HEK293 (cell line): ENCODE measurements around the gene PDZD4.

Experiments
- CTCF ChIA-PET: fragments of 350-600 bp; formaldehyde crosslinking; extraction: SDS; loops from one replicate; lab custom pipeline; 2021; ENCODE audit warnings: antibody characterized with exemption; lab: Yijun Ruan, JAX
- POLR2A ChIA-PET: fragments of 300-600 bp; formaldehyde crosslinking; extraction: SDS; loops from one replicate; lab custom pipeline; 2020; ENCODE audit warnings: antibody characterized with exemption, inconsistent platforms; lab: Yijun Ruan, JAX
- H3K27ac ChIP-seq: fragments of 200-500 bp; sonication (Bioruptor generic); 2 replicates; pipeline ENCODE4 v1.5.1; 2014; ENCODE audit warnings: low read depth, low read length, control low read depth, inconsistent platforms; ENCODE audit errors: extremely low read depth
- H3K36me3 ChIP-seq, 2 experiments: fragments of 200-500 bp in 1 of 2; sonication (Bioruptor generic) in 1 of 2; 1 replicate in 1 of 2; 2 replicates in 1 of 2; pipeline ENCODE4 v1.5.1; 2014 to 2017; ENCODE audit warnings: inconsistent platforms in 2 of 2, low read length in 2 of 2; ENCODE audit not compliant: control insufficient read depth in 2 of 2, insufficient read depth in 1 of 2
- H3K4me1 ChIP-seq: fragments of 200-500 bp; sonication (Bioruptor generic); 2 replicates; pipeline ENCODE4 v1.5.1; 2014; ENCODE audit warnings: mild to moderate bottlenecking, low read length, inconsistent platforms; ENCODE audit not compliant: control insufficient read depth, insufficient read depth
- H3K4me3 ChIP-seq: 2 replicates; pipeline ENCODE4 v1.5.1; 2011; ENCODE audit warnings: low read depth, mild to moderate bottlenecking, control low read depth, low read length, moderate library complexity
- H3K9me3 ChIP-seq: fragments of 200-500 bp; sonication (Bioruptor generic); 2 replicates; pipeline ENCODE4 v1.5.1; 2014; ENCODE audit warnings: low read depth, low read length, inconsistent platforms; ENCODE audit not compliant: control insufficient read depth, insufficient read depth
- GLI2 ChIP-seq: fragments of 450-650 bp; formaldehyde crosslinking; IDR thresholded peaks from 2 replicates; pipeline ENCODE4; 2017; ENCODE audit warnings: missing biosample characterization, missing genetic modification characterization, low read depth, borderline replicate concordance
- GLIS1 ChIP-seq: fragments of 450-650 bp; formaldehyde crosslinking; IDR thresholded peaks from 2 replicates; pipeline ENCODE4 v1.5.1; 2016; ENCODE audit warnings: missing biosample characterization, missing genetic modification characterization
- GLIS2 ChIP-seq: fragments of 450-650 bp; formaldehyde crosslinking; IDR thresholded peaks from 2 replicates; pipeline ENCODE4 v1.5.1; 2016; ENCODE audit warnings: missing biosample characterization, missing genetic modification characterization
- KLF1 ChIP-seq: fragments of 450-650 bp; formaldehyde crosslinking; IDR thresholded peaks from 2 replicates; pipeline ENCODE4 v1.5.1; 2016; ENCODE audit warnings: missing biosample characterization, missing genetic modification characterization
- KLF7 ChIP-seq: fragments of 450-650 bp; formaldehyde crosslinking; IDR thresholded peaks from 2 replicates; pipeline ENCODE4 v1.5.1; 2016; ENCODE audit warnings: missing biosample characterization, missing genetic modification characterization, borderline replicate concordance
- TRIM28 ChIP-seq: IDR thresholded peaks from 2 replicates; pipeline ENCODE4 v1.6.1; 2011; ENCODE audit warnings: low read length, control low read depth, borderline replicate concordance
- ZBTB8A ChIP-seq: fragments of 450-650 bp; formaldehyde crosslinking; IDR thresholded peaks from 2 replicates; pipeline ENCODE4 v1.5.1; 2016; ENCODE audit warnings: missing biosample characterization, missing genetic modification characterization
- ZIC2 ChIP-seq: fragments of 450-650 bp; formaldehyde crosslinking; IDR thresholded peaks from 2 replicates; pipeline ENCODE4 v1.5.1; 2016; ENCODE audit warnings: missing biosample characterization, missing genetic modification characterization
- ZNF335 ChIP-seq: fragments of 450-650 bp; formaldehyde crosslinking; conservative IDR thresholded peaks from 2 replicates; pipeline ENCODE4 v1.5.1; 2016; ENCODE audit warnings: missing biosample characterization, missing genetic modification characterization
- ZNF37A ChIP-seq: fragments of 450-650 bp; IDR thresholded peaks from 2 replicates; pipeline ENCODE4 v1.5.1; 2018; ENCODE audit warnings: missing biosample characterization, missing genetic modification characterization
- ZNF561 ChIP-seq: fragments of 450-650 bp; IDR thresholded peaks from 2 replicates; pipeline ENCODE4 v1.5.1; 2018; ENCODE audit warnings: missing biosample characterization, missing genetic modification characterization, borderline replicate concordance
- ZNF768 ChIP-seq: fragments of 450-650 bp; formaldehyde crosslinking; IDR thresholded peaks from 2 replicates; pipeline ENCODE4 v1.5.1; 2018; ENCODE audit warnings: missing biosample characterization, mild to moderate bottlenecking, missing genetic modification characterization
- TF ChIP-seq, protein P1 (sequence below): fragments of 450-650 bp; formaldehyde crosslinking; IDR thresholded peaks from 2 replicates; pipeline ENCODE4 v1.5.1; 2016; ENCODE audit warnings: missing biosample characterization, missing genetic modification characterization, borderline replicate concordance
- TF ChIP-seq, protein P2 (sequence below): fragments of 450-650 bp; formaldehyde crosslinking; IDR thresholded peaks from 2 replicates; pipeline ENCODE4 v1.5.1; 2016; ENCODE audit warnings: missing biosample characterization, missing genetic modification characterization, borderline replicate concordance
- TF ChIP-seq, protein P3 (sequence below): fragments of 450-650 bp; formaldehyde crosslinking; optimal IDR thresholded peaks from 2 replicates; pipeline ENCODE3; 2016; ENCODE audit warnings: missing biosample characterization, mild to moderate bottlenecking, missing genetic modification characterization
- TF ChIP-seq, protein P4 (sequence below): fragments of 450-650 bp; formaldehyde crosslinking; IDR thresholded peaks from 2 replicates; pipeline ENCODE4 v1.5.1; 2016; ENCODE audit warnings: missing biosample characterization, missing genetic modification characterization

PDZD4 gene

DNA sequence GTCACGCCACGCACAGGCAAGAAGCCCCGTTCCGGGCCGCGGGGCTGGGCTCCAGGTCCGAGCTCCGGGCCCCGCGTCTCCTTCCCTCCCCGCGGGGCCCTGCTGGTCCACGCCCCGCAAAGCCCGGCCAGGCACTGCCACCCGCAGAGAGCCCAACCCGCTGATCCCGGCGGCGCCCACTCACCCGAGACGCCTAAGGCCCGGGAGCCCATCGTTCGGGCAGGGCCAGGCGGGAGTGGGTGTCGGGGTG is 870 bp downstream of the PDZD4 start (continued):
- TF ChIP-seq, protein P1, sequence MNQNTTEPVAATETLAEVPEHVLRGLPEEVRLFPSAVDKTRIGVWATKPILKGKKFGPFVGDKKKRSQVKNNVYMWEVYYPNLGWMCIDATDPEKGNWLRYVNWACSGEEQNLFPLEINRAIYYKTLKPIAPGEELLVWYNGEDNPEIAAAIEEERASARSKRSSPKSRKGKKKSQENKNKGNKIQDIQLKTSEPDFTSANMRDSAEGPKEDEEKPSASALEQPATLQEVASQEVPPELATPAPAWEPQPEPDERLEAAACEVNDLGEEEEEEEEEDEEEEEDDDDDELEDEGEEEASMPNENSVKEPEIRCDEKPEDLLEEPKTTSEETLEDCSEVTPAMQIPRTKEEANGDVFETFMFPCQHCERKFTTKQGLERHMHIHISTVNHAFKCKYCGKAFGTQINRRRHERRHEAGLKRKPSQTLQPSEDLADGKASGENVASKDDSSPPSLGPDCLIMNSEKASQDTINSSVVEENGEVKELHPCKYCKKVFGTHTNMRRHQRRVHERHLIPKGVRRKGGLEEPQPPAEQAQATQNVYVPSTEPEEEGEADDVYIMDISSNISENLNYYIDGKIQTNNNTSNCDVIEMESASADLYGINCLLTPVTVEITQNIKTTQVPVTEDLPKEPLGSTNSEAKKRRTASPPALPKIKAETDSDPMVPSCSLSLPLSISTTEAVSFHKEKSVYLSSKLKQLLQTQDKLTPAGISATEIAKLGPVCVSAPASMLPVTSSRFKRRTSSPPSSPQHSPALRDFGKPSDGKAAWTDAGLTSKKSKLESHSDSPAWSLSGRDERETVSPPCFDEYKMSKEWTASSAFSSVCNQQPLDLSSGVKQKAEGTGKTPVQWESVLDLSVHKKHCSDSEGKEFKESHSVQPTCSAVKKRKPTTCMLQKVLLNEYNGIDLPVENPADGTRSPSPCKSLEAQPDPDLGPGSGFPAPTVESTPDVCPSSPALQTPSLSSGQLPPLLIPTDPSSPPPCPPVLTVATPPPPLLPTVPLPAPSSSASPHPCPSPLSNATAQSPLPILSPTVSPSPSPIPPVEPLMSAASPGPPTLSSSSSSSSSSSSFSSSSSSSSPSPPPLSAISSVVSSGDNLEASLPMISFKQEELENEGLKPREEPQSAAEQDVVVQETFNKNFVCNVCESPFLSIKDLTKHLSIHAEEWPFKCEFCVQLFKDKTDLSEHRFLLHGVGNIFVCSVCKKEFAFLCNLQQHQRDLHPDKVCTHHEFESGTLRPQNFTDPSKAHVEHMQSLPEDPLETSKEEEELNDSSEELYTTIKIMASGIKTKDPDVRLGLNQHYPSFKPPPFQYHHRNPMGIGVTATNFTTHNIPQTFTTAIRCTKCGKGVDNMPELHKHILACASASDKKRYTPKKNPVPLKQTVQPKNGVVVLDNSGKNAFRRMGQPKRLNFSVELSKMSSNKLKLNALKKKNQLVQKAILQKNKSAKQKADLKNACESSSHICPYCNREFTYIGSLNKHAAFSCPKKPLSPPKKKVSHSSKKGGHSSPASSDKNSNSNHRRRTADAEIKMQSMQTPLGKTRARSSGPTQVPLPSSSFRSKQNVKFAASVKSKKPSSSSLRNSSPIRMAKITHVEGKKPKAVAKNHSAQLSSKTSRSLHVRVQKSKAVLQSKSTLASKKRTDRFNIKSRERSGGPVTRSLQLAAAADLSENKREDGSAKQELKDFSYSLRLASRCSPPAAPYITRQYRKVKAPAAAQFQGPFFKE (tag by site-specific recombination): no peak
- TF ChIP-seq, protein P2, sequence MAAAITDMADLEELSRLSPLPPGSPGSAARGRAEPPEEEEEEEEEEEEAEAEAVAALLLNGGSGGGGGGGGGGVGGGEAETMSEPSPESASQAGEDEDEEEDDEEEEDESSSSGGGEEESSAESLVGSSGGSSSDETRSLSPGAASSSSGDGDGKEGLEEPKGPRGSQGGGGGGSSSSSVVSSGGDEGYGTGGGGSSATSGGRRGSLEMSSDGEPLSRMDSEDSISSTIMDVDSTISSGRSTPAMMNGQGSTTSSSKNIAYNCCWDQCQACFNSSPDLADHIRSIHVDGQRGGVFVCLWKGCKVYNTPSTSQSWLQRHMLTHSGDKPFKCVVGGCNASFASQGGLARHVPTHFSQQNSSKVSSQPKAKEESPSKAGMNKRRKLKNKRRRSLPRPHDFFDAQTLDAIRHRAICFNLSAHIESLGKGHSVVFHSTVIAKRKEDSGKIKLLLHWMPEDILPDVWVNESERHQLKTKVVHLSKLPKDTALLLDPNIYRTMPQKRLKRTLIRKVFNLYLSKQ (tag by site-specific recombination): no peak
- TF ChIP-seq TRIM28: no peak
- peak; percentile 93 for TF ChIP-seq ZBTB8A (tag by site-specific recombination)
- TF ChIP-seq, protein P3, sequence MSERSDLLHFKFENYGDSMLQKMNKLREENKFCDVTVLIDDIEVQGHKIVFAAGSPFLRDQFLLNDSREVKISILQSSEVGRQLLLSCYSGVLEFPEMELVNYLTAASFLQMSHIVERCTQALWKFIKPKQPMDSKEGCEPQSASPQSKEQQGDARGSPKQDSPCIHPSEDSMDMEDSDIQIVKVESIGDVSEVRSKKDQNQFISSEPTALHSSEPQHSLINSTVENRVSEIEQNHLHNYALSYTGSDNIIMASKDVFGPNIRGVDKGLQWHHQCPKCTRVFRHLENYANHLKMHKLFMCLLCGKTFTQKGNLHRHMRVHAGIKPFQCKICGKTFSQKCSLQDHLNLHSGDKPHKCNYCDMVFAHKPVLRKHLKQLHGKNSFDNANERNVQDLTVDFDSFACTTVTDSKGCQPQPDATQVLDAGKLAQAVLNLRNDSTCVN (tag by site-specific recombination): no peak
- no peak for TF ChIP-seq GLI2 (tag by site-specific recombination)
- peak; percentile 71 for TF ChIP-seq GLIS2 (tag by site-specific recombination)
- TF ChIP-seq ZNF37A: no peak
- TF ChIP-seq, all 188 proteins: peak for 5

DNA sequence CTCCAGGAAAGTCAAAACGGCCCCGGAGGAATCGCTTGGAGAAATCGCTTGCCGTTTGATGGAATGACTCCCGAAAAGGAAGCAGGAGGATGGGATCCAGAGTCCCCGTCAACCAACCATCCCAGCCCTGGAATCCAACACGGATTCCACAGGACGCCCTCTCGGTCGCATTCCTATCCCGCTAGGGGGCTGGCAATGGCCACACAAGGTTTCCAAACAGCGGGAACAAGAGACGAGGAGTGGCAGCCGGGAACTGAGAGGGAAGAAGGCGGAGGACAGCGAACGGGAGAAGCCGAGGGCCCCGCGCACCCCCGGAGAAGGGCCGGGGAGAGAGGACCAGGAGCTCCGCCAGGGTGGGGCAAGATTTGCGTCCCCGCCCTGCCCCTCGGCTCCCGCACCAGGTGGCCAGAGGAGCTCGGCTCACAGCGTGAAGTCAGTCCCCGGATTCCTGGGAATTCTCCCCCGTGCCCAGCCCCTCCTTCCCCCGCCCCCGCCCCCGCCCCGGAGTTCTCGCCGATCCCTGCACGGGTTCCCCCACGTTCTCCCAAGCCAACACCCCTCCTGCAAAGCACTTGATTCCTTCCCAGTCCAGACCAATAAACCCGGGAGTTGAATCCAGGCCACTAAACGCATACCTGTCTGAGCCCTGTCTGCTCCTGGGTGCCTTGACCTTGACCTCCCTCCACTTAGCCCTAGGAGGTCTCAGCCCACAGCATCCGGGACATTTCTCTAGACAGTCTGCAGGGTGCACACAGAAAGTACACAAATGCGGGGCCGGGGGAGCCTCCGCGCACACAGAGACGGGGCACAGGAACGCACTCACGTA is 1.4 kb downstream of the PDZD4 start:
- no peaks in the 10 kb centered on the region for H3K9me3 ChIP-seq
- H3K36me3 ChIP-seq: no peaks in the 10 kb centered on the region
- POLR2A ChIA-PET: interaction anchor here (1.4 to 1.5 kb wide), 2 partner anchors 10 to 22 kb away, joined by 3 to 9 read pairs; no protein-coding TSS in a partner anchor
- peak overlapping the region; percentile 33 for H3K4me3 ChIP-seq
- CTCF ChIA-PET: interaction anchor here (0.6 to 1.2 kb wide), 3 partner anchors 94 to 188 kb away, joined by 3 to 5 read pairs (median 4); no protein-coding TSS in a partner anchor
- TF ChIP-seq ZNF561 (tag by site-specific recombination) (no peak), GLIS1 (peak; percentile 57), ZBTB8A (tag by site-specific recombination) (peak; percentile 32), ZIC2 (peak; percentile 12; the same call in 1 of the 2 replicates), KLF7 (no peak), GLIS2 (tag by site-specific recombination) (0 out of 2 replicates have a peak, but pooled peaks have one; percentile 14), ZNF335 (tag by site-specific recombination) (0 out of 2 replicates have a peak, but pooled peaks have one; percentile 32), ZNF768 (tag by site-specific recombination) (no peak), KLF1 (peak; percentile 93)
- TF ChIP-seq, protein P4, sequence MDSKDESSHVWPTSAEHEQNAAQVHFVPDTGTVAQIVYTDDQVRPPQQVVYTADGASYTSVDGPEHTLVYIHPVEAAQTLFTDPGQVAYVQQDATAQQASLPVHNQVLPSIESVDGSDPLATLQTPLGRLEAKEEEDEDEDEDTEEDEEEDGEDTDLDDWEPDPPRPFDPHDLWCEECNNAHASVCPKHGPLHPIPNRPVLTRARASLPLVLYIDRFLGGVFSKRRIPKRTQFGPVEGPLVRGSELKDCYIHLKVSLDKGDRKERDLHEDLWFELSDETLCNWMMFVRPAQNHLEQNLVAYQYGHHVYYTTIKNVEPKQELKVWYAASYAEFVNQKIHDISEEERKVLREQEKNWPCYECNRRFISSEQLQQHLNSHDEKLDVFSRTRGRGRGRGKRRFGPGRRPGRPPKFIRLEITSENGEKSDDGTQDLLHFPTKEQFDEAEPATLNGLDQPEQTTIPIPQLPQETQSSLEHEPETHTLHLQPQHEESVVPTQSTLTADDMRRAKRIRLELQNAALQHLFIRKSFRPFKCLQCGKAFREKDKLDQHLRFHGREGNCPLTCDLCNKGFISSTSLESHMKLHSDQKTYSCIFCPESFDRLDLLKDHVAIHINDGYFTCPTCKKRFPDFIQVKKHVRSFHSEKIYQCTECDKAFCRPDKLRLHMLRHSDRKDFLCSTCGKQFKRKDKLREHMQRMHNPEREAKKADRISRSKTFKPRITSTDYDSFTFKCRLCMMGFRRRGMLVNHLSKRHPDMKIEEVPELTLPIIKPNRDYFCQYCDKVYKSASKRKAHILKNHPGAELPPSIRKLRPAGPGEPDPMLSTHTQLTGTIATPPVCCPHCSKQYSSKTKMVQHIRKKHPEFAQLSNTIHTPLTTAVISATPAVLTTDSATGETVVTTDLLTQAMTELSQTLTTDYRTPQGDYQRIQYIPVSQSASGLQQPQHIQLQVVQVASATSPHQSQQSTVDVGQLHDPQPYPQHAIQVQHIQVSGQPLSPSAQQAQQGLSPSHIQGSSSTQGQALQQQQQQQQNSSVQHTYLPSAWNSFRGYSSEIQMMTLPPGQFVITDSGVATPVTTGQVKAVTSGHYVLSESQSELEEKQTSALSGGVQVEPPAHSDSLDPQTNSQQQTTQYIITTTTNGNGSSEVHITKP (tag by site-specific recombination): peak; percentile 76
- H3K27ac ChIP-seq: no peak overlapping the region
- H3K4me1 ChIP-seq: no peaks in the 10 kb centered on the region
